Measurements from ENCODE around the gene PDLIM1.
"Not testable (repeated sequence)": the region's sequence is repeated elsewhere in the genome, so short reads cannot be mapped to it uniquely, and the experiment has no call there.

Gene PDLIM1

DNA sequence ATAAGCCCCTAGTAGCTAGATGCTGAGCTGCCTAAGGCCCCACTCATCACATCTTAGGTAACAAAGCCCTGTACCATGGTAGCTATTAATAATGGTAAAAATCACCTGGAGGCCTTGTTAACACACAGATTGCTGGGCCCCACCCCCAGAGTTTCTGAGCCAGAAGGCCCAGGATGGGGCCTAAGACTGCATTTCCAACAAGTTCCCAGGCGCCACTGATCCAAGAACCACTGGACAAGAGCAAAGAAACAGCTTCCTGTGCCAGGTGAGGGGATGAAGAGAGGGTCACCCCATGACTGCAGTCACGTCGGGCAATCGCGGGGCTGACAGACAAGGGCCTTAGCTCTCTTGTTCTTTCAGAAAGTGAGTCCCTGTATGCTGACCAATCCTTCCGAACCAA is 50.0 kb downstream of the PDLIM1 start:
- DNase-seq (ENCODE audit: low read depth), result no peak

DNA sequence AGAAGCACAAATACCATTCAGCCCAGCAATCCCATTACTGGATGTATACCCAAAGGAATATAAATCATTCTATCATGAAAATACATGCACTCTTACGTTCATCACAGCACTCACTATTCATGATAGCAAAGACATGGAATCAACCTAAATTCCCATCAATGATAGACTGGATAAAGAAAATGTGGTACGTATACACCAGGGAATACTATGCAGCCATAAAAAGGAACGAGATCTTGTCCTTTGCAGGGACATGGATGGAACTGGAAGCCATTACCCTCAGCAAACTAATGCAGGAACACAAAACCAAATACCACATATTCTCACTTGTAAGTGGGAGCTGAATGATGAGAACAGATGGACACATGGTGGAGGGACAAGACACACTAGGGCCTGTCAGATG is 50.7 kb downstream of the PDLIM1 start:
- DNase-seq (ENCODE audit: low read depth), result not testable (repeated sequence)

DNA sequence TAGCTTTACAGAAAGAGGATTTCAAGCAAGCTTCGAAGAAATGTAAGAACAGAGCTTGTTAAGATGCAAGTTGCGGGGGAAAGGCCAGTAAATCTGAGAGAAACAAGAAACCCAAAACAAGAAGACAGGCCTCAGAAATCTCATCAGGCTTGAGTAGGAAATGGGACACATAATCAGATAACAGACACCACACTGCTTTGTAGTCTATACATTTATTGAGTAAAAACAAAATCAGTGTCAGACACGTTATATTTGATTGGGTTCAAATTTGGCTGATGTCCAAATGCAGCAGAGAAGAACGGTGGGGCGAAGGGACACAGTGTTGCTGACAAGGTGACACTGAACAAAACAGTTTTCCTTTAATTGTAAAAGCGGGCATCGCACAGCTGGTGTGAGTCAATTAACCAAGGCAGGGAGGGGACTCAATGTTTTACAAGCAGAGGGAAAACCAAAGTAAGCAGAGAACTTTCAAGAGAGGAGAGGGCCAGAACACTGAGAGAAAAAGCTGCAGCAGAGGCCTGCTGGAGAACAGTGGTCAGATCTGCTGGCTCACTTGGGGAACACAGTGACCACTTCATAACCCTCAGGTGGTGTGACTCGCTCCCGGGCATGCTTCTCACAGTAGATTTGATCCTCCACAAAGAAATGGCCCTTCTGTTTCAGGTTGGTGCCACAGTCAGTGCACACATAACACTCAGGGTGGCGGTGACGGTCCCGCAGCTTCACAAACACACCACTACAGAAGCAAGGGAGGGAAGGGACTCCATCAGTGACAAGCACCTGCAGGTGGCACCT is 53.2 kb downstream of the PDLIM1 start:
- DNase-seq (ENCODE audit: low read depth), result no peak

DNA sequence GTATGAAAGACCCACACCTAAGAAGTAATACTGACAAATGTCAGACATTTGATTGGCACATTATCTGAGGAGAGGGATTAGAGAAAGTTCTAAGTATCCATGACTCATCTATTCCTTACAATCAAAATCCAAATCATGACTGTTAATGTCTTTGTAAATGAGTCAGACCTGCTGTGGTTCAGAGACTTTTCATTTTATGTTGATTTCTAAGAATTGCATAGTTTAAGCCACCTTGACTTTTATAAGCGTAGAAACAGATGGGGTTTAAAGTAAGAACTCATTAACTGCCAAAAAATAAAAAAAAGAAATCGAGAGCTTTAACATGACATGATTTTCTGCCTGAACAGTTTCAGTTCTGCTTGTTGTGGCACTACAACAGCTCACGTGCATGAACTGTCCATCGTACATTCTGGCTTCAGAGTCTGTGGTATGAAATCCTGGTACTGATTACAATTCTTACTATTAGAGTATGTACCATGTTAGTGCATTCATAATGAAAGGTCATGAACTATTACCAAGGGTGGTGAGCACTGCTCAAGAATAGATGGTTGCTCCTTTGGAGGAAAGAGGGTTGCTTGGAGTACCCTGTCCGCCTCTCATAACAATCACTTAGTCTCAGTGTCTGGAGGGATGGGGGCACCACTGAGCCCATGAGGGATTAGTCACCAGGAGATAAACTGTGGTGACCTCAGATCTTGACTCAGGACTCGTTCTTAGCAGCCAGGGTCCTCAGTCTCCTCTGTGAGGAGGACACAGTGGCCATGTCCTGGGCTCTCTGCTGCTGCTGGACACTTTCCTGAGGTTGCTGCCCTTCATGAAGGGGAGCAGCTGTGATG is 54.5 kb downstream of the PDLIM1 start:
- DNase-seq (ENCODE audit: low read depth), result no peak

DNA sequence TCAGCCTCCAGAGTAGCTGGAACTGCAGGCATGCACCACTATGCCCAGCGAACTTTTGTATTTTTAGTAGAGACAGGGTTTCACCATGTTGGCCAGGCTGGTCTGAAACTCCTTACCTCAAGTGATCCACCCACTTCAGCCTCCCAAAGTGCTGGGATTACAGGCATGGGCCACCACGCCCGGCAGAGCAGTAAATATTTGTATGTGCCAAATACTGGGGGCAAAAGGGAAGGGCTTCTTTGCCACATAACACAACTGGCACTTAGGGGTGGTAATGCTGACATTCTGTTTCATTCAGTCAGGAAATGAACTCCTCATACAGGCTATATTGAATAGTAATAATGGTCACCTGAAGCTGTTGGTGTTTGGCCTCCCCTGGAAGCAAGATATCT is 55.1 kb downstream of the PDLIM1 start:
- DNase-seq (ENCODE audit: low read depth), result no peak

DNA sequence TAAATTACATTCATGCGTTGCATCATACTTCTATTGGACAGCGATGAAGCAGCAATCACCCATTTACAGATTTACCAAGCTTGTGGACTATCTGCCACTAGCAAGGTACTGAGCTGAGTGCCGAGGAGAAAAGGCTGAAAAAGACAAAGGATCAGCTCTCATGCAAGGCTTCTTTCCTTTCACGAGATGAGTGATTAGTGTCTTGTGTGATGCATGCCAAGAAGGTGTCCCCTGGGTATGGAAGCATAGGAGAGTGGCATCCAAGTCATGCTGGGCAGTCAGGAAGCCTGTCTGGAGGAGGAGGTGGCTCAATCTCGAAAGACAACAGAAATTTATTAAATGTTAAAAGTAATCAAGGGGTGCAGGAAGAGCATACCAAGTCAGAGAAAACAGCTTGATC is 55.9 kb downstream of the PDLIM1 start:
- DNase-seq (ENCODE audit: low read depth), result no peak

DNA sequence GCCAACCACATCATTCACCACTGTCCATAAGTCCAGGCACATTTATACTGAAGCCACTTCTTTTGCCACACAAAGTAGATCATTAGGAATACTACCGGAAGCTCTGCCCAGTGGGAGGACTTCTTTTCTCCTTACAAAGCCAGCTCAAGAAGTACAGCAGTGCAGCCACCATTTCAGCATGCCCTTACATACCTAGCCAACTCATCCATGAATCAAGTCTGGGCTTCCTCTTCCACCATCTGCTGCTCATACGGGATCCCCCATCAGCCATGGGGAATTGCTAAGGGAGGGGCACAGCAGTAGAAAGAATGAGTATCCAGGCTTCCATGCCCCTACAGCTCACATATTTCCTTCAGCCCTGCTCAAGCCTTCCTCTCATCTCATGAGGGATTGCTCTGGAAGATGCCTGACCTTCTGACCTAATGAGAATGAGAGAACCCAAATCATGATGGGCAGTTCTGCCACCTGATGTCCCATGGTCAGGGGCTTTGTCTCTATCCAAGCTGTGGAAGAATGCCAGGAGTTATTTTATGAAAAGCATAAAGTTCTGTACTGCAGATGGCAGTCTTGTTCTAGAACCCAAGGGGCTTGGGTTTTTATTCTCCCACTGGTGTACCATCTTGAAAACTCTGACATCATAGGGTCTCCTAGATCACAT is 57.3 kb downstream of the PDLIM1 start:
- no peak for DNase-seq (ENCODE audit: low read depth)

DNA sequence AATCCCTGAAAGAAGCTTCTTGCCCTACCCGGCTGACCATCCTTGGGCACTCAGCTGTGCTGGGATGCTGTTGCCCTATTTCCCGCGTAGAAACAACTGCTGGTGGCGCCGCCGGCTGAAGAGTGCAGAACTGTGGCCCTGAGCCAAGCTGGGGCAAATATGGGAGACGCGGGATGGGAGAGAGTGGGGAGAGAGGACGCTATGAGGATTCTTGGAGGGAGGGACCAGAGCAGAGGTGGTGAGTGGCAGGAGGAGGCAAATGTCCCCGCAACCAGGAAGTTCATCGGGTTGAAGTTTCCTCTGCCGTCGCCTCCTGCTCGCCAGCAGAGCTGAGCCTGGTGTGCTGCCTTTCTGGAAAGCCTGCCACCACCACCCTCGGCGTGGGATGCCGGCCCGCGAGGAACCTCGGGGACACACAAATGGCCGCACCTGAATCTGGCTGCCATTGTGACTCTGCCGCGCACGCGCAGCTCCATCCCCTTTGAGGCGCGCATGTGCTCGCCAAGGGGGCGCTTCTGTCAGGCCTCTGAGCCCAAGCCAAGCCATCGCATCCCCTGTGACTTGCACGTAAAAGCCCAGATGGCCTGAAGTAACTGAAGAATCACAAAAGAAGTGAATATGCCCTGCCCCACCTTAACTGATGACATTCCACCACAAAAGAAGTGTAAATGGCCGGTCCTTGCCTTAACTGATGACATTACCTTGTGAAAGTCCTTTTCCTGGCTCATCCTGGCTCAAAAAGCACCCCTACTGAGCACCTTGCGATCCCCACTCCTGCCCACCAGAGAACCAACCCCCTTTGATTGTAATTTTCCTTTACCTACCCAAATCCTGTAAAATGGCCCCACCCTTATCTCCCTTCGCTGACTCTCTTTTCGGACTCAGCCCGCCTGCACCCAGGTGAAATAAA is 59.9 kb downstream of the PDLIM1 start:
- peak; percentile 34 for DNase-seq (ENCODE audit: low read depth)

DNA sequence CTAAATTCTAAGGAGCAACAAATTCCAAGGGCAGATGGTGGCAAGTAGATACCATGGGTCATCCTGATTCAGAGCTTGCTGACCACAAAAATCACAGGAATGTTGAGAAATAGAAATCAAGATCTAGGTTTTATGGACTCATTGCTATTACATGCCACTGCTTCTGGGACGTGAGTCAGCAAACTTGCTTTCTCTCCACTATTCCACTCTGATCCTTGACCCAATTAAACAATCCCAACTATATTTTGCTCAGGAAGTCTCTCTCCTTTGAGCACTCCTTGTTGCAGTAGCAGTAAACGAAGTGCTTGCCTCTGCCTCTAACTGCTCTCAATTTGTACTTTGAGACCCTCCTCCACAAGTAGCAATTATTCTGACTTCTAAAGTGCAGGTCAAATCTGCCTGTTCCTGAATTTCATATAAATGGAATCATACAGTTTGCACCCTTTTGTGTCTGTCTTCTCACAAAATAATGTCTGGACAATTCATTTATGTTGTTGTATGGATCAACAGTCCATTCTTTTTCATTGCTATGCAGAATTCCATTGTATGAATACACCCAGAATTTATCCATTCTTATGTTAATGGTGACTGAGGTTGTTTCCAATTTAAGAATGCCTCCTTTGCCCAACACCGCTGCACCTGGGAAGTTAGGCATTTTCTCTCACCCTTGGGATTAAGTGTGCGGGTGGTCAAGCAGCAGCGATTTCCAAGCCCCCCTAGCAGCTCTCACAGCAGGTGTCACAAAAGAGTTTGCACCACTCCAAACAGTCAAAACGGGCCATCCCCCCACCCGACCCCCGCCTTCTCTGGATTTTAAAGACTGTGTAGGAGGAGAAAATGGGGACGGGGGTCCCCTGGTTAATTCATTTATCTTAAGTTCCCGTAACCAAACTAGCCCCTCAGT is 60.8 kb downstream of the PDLIM1 start:
- DNase-seq (ENCODE audit: low read depth), result no peak

DNA sequence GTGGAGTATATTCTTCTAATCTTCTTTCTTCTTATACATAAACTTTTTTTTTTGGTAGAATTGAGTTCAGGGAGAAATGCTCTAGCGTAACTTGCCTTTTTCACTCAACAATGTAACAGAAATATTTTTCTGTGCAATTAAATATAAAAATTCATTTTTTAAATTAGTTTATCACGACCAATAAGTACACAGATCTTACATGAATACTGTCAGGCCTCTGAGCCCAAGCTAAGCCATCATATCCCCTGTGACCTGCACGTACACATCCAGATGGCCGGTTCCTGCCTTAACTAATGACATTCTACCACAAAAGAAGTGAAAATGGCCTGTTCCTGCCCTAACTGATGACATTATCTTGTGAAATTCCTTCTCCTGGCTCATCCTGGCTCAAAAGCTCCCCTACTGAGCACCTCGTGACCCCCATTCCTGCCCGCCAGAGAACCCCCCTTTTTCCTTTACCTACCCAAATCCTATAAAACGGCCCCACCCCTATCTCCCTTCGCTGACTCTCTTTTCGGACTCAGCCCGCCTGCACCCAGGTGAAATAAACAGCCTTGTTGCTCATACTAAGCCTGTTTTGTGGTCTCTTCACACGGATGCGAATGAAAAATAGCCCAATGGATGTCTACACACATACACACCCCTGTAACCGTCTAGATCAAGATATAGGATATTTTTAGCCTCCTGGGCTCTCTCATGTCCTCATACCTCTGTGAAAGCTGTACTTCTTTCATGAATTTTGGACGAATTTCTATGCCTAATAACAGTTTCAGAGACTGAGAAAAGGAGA is 61.7 kb downstream of the PDLIM1 start:
- not testable (repeated sequence) for DNase-seq (ENCODE audit: low read depth)

DNA sequence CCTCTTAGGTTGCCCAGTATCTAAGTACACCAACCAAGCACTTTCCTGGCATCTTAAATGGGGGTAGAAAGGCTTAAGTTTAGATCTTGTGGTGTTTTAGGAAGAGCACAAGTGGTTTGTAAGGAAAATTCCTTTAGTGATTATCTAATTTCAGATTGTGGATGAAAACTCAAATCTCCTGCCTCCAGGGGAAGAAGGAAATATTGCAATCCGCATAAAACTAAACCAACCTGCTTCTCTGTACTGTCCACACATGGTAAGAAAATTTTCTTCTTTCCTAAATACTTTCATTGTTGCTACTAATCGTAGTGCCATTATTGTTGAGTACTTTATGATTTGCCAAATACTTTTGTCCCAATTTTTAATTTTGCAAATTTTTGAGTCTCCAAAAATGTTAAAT is 65.7 kb downstream of the PDLIM1 start:
- DNase-seq (ENCODE audit: low read depth), result no peak

DNA sequence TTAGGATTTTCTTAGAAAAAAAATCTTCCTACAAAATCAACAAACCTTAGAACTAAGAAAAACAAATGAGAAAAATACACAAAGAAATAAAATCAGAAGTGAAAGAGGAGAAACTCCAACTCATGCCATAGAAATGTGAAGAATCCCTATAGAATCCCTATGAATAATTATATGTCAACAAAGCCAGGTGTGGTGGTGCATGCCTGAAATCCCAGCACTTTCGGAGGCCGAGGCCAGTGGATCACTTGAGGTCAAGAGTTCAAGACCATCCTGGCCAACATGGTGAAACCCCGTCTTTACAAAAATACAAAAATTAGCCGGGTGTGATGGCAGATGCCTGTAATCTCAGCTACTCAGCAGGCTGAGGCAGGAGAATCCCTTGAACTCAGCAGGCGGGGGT is 69.7 kb downstream of the PDLIM1 start:
- no peak for DNase-seq (ENCODE audit: low read depth)

DNA sequence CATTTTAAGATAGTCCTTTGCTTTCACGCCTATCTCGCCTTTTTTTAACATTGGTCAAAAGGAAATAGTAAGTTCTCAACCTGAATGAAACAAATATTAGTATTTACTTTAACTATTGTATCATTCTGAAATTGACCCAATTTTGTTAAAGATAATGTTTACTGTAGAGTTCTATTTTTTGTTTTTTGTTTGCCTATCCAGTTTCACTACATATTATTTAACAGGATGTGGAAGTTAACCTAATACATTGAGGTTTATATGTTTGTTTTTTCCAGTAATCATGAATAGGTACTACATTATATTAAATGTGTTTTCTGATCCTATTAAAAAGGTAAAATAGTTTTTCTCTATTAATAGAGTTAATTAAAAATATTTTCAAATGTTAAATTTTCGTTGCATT is 70.3 kb downstream of the PDLIM1 start:
- DNase-seq (ENCODE audit: low read depth), result no peak

DNA sequence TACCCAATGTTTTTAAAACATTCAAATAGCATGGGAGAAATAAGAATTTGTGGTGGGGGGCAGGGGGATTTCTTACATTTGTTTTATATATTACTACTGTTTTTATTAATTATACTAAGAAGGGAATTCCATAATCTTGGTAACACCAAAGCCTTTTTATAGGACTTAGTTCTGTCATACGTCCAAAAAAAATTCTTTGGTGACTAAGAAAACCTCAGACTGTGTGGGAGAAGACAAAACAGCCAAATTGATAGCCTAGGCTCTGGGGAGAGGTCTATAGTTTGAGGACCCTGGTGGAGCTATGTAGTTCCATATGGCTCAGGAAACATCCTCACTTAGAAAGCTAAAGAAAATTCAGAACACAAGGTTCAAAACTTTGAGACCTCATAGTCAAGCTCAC is 73.3 kb downstream of the PDLIM1 start:
- DNase-seq (ENCODE audit: low read depth), result no peak

DNA sequence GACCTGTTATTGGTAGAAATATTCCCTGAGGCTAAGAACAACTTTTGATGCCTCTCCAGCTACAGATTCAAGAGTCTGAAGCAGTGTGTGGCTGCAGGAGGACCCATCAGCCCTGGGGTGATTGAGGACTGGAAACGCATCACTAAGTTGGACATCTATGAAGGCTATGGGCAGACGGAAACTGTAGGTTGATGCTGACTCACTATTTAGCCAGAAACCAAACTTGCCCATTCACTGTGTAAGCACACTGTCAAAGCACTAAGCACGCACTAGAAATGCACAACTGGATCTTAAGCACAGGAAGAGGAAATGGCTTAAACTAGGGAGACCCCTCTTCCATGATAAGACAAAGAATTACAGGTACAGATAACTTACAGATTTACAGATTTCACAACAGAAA is 76.0 kb downstream of the PDLIM1 start:
- DNase-seq (ENCODE audit: low read depth), result no peak

DNA sequence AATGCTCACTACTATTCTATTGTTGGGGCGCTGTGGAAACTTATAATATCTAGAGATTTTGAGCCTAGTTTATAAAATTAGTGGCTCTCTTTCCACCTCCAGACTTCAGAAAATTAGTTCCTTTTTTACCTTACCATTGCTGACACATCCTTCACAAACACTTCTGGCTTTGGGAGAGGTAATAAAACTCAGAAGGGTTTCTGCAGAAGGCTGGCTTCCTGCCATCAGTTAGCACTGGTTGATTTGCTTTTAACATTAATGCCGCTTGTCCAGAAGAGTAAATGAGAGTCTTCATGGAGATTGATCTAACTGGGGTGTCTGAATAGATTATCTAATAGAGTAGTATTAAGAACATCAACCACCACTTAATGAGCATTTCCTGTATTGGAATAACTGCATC is 76.4 kb downstream of the PDLIM1 start:
- no peak for DNase-seq (ENCODE audit: low read depth)

DNA sequence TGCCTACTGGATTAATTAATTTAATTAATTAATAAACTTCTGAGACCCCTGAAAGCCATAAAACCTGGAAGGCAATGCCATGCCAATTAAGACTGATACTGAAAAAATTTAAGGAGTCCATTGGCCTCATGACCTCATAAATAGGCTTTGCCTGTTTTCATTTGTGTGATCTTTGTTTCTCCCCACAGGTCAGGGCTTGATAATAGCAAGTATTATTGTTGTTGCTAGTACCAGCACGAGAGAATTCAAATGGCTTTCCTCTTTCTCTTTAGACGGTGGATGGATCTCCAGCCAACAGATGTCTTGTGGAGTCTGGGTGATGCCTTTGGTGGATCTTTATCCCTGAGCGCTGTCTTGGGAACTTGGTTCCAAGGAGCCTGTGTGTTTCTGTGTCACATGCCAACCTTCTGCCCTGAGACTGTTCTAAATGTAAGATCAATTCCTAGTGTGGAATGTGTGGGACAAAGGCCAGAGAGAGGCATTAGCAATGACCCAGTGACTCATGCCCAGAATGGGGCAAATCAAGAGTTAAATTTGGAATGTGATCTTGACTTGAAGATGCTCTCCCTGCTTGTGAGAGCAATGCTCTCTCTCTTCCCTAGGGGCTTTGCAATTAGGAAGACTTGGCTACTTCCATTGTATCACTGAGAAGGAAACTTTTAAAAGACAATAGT is 79.1 kb downstream of the PDLIM1 start:
- no peak for DNase-seq (ENCODE audit: low read depth)

DNA sequence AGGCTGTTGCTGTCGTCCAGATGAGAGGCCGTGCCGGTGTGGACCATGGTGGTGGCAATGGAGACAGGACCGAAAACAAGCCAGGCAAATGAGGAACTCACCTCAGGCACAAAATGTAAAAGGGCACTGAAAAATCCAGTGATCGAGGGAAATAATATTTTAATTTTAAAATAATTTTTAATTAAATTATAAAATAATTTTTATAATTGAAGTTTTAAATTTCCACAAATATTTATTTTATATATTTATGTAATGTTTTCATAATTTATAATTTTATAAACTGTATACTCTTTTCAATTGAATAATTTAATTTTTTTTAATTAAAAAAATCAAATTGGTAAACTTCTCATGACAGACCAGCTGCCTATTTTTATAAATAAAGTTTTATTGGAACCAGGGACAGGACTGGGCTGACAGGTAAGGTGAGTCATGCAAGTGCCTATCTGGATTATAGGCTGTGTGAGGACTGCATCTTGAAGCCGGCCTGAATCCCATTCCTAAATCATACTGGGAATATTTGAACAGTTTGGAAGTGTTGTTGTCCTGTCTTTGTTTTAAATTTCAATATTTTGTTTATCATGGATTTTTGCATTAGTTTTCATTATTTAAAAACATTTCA is 81.2 kb downstream of the PDLIM1 start:
- DNase-seq (ENCODE audit: low read depth), result no peak
